RCC 7860 (cell line): ENCODE measurements around the gene THOP1.
A peak's percentile ranks its signal among the peaks of the same experiment; 100 is the strongest.
"Not testable (repeated sequence)": the region's sequence is repeated elsewhere in the genome, so short reads cannot be mapped to it uniquely, and the experiment has no call there.

ENCODE experiments used
- DNase-seq: peaks from one replicate; pipeline ENCODE4 v3.0.0-alpha.2; 2015; ENCODE audit warnings: low spot score
- FAIRE-seq: peaks from 2 replicates; lab custom pipeline; 2012; peaks lifted over from hg19 to GRCh38; lab: Jason Lieb, UNC

Gene THOP1

DNA sequence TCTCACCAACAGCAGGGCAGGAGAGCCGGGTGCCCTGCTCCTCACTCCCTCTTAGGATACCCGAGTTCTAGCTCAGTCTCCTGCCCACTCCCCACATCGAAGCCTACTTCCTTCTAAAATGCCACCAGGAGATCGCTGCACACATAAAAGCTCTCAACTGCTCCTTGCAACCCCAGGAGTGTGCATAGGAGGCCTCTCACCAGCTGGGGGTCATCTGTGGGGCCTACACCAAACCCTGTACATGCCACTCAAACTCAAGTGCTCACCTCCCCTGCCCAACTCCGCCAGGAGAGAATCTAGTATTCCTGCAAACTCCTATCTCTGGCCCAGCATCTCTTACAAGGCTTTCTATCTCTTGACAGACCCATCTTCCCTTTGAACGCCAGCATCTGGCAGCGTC lies 5.0 kb upstream of the THOP1 start:
- FAIRE-seq = no peak
- DNase-seq = no peak

DNA sequence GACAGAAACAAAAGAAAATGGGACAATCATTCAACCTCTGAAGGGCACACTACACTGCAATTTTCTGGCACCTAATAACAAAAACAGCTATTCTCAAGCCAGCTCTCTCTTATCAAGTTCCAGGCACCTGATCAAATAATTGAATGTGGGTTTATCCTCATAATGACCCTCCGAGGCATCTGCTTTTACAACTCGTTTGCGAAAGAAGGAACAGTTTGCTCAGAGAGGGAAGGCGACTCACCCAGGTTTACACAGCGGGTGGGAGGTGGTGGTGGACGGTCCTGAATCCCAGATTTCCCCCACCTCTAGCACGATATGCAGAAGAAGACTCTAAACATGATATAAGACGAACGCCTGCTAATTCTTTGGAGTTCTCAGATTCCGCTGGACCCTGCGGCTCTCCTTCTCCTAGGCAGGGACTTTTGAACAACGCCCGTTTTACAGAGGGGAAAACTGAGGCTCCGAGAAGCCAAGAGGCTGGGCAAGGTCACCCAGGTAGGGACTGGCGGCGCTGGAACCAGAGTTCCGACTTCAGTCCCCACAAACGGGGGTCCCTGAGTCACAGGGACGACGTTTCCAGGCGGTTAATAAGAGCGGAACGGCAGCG lies 2.9 kb upstream of the THOP1 start:
- no peak for DNase-seq
- FAIRE-seq = no peak

DNA sequence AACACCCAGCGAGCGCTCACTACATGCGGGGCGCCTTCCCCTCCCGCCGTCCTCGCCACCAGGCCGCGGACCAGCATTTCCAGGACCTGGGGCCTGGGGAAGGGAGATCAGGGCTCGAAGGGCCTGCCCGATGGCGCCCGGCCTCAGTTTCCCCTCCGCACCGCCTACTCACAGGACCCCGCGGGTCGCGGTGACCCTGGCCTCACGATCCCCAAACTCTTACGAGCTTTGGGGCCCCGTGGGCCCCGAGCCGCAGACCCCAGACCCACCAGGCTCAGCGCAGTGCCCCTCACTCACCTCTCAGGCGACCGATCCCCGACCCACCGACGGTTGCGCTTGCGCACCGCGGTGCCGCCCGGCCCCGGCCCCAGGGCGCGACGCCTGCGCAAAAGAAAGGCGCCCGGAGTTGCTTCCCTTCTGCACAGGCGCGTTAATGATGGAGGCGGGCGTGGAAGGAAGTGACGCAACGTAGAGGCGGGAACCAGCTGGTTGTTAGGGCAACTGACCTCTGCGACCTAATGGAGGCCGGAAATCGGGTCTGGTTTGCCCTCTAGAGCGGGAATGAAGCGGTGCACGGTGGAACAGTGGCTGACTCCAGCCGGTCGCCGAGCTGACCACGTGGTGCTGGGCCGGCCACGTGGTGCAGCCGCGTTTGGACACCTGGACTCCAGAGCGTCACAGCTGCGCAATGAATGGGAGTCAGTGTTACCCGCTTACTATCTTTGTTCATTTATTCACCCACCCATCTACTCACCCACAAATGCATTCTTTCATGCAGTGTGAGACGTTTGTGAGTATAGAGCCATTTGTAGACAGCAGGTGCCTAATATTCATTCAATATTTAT lies 2.1 kb upstream of the THOP1 start, which contains the start of gene SGTA:
Gene SGTA (minus strand): TSS at position 338 of the 845 bp plus-strand sequence. CDS start 14,205 bp downstream, outside the sequence.
- peak; percentile 80 for FAIRE-seq
- peak; percentile 97 for DNase-seq

GRCh38 chr19:2783781-2784145 lies 1.5 kb upstream of the THOP1 start:
- DNase-seq (no peak), FAIRE-seq (no peak)

DNA sequence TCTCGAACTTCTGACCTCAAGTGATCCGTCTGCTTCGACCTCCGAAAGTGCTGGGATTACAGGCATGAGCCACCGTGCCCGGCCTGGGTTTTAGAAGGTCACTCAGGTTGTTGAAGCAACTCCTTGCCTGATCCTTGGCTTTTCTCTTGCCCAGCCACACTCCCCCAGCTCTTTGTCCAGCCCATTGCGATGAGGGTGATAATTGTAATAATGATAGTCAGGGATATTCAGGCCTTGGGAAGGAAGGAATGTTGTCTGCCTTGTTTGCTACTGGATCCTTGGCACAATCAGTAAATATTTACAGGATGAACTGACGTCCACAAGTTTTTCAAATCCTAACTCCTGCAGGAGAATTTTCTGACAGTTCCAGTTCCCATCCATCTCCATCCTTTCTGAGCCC lies 1.8 kb downstream of the THOP1 start:
- FAIRE-seq (no peak), DNase-seq (no peak)

GRCh38 chr19:2788237-2788636 lies 2.9 kb downstream of the THOP1 start:
- DNase-seq (no peak), FAIRE-seq (no peak)

- no peak for DNase-seq
- no peak for FAIRE-seq
These were observed 4.9 kb downstream of the THOP1 start for GRCh38 chr19:2790194-2790556.

- FAIRE-seq (no peak), DNase-seq (no peak)
These were observed 5.4 kb downstream of the THOP1 start for GRCh38 chr19:2790557-2791271.

GRCh38 chr19:2791440-2791839 lies 6.1 kb downstream of the THOP1 start:
- FAIRE-seq (no peak), DNase-seq (no peak)

GRCh38 chr19:2791876-2792275 lies 6.6 kb downstream of the THOP1 start:
- no peak for FAIRE-seq
- DNase-seq = no peak

DNA sequence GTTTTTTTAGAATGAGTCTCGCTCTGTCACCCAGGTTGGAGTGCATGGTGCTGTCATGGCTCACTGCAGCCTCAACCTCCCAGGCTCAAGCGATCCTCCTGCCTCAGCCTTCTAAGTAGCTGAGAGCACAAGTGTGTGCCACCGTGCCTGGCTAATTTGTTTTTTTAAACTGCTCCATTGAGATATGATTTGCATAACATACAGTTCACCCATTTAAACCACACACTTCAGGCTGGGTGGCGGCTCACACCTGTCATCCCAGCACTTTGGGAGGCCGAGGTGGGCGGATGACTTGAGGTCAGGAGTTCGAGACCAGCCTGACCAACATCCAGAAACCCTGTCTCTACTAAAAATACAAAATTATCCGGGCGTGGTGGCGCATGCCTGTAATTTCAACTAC lies 7.4 kb downstream of the THOP1 start:
- not testable (repeated sequence) for DNase-seq, FAIRE-seq

DNA sequence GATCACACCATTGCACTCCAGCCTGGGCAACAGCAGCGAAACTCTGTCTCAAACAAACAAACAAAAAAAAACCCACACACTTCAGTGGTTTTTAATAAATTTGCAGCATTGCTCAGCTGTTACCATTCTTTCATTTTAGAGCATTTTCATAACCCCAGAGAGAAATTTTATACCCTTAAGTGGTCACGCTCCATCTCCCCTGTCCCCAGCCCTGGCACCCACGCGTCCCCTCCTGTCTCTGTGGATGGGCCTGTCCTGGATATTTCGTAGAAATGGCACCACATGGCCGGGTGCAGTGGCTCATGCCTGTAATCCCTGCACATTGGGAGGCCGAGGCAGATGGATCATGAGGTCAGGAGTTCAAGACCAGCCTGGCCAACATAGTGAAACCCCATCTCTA lies 7.8 kb downstream of the THOP1 start:
- DNase-seq (no peak), FAIRE-seq (no peak)

- no peak for FAIRE-seq
These were observed 8.3 kb downstream of the THOP1 start for GRCh38 chr19:2793577-2793976.

GRCh38 chr19:2795827-2796658 lies 10.7 kb downstream of the THOP1 start:
- DNase-seq (no peak), FAIRE-seq (no peak)

More at GRCh38 chr19:2793577-2793976, 8.3 kb downstream of the THOP1 start:
- DNase-seq = no peak

DNA sequence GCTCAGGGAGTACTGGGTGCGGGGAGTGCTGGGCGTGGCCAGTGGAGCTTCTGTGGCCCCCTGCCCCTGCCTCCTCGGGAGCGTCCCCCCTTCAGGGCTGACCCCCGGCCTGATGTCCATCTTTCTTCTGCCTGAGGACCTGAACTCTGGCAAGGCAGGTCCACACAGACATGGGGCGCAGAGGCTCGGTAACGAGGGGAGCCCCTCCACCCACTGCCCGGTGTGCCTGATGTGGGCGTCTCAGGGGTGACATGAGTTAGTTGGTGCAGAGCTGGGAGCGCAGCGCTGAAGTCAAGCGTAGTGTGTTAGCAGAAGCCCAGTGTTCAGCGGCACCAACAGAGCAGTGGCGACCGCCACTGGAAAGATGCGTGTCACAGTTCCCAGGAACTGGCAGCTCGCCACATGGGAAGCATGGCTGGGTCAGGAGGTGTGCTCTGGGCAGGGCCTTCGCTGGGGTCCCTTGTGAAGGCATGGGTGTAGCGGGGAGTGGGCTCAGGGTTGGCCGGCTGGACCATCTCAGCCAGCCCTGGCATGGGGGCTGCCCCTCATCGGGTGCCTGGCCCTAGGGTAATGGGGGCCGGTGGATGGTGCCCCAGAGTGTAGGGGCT lies 11.5 kb downstream of the THOP1 start:
- no peak for DNase-seq
- no peak for FAIRE-seq

- DNase-seq (no peak), FAIRE-seq (no peak)
These were observed 12.0 kb downstream of the THOP1 start for GRCh38 chr19:2797280-2797679.

- DNase-seq (no peak), FAIRE-seq (no peak)
These were observed 12.9 kb downstream of the THOP1 start for GRCh38 chr19:2798158-2798685.

DNA sequence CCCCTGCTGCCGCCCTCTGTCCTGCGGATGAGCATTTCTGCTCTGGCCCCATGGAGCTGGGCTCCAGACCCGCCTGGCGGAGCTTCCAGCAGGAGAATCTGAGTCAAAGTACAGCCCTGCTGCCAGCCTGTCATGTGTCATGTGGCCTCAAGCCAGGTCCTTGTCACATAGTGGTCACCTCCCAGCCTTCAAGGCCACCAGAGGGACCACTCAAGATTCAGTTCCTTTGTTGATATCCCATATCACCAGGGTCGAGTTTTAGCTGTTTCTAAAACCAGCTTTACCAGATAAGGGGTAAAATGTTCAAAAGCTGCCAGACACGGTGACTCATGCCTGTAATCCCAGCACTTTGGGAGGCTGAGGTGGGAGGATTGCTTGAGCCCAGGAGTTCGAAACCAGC lies 13.4 kb downstream of the THOP1 start:
- FAIRE-seq = no peak
- DNase-seq = peak; percentile 13

GRCh38 chr19:2799273-2800020 lies 14.1 kb downstream of the THOP1 start:
- FAIRE-seq = no peak
- no peak for DNase-seq

DNA sequence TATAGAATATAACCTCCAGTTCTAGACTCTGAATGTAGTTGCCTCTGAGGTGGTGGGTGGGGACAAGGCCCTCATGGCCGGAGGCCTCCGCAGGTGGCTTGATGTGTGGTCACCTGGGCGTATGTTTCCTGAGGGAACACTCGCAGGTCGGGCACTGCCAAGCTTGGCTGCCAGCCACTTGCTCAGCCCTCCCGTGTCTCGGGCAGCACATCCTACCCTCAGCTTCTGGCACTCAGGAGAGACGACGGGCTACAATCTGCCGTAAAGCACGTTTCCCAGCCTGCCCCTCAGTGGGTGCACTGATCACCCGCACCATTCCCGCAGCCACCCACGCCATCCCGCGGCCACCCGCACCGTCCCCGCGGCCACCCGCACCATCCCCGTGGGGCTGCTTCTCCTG lies 15.2 kb downstream of the THOP1 start:
- DNase-seq = no peak
- FAIRE-seq = no peak
